ENCODE data around the gene TBCE. TPM values are rescaled to one million over a fixed set of nuclear protein-coding genes. Genes with fewer than 3 reads are reported as not detected.

The TBCE gene
- total RNA-seq (28.7 TPM), polyA plus RNA-seq (15.4 TPM)

GRCh38 chr1:235367000-235367908 lies at the start of gene TBCE:
Gene TBCE (plus strand): TSS chr1:235367427. CDS start chr1:235380050, 12,623 bp downstream.
- peak; percentile 94 for DNase-seq (ENCODE audit: extremely low spot score)
- WGBS, result under 1% methylated on average over 38 of the region's 38 CpGs
- peak within 1 kb of the TSS; percentile 78 for H3K4me3 ChIP-seq (ENCODE audit: low read depth, low read length)

GRCh38 chr1:235319255-235319654 lies 48.0 kb upstream of the TBCE start:
- Histone ChIP-seq H3K4me1 (ENCODE audit: insufficient read depth) (no peaks in the 10 kb centered on the region), H3K4me3 (ENCODE audit: low read depth, low read length) (no peak overlapping the region), H3K36me3 (ENCODE audit: insufficient read depth) (no peaks in the 10 kb centered on the region), H3K27ac (ENCODE audit: low read depth) (no peak overlapping the region)
- no peak for DNase-seq (ENCODE audit: extremely low spot score)
- WGBS, result over 99% methylated on average over 2 of the region's 2 CpGs

More at GRCh38 chr1:235367000-235367908, at the start of gene TBCE:
- Histone ChIP-seq H3K27ac (ENCODE audit: low read depth) (peak within 1 kb of the TSS; percentile 13), H3K36me3 (ENCODE audit: insufficient read depth) (no peaks in the 10 kb centered on the region), H3K4me1 (ENCODE audit: insufficient read depth) (no peaks in the 10 kb centered on the region)

GRCh38 chr1:235320521-235321179 lies 46.6 kb upstream of the TBCE start:
- no peak for DNase-seq (ENCODE audit: extremely low spot score)
- 85% methylated on average over 6 of the region's 6 CpGs for WGBS
- H3K4me1 ChIP-seq (ENCODE audit: insufficient read depth), result no peaks in the 10 kb centered on the region
- no peak overlapping the region for H3K27ac ChIP-seq (ENCODE audit: low read depth)
- no peak overlapping the region for H3K4me3 ChIP-seq (ENCODE audit: low read depth, low read length)
- no peaks in the 10 kb centered on the region for H3K36me3 ChIP-seq (ENCODE audit: insufficient read depth)

- Histone ChIP-seq H3K4me1 (ENCODE audit: insufficient read depth) (no peaks in the 10 kb centered on the region), H3K36me3 (ENCODE audit: insufficient read depth) (no peaks in the 10 kb centered on the region), H3K4me3 (ENCODE audit: low read depth, low read length) (no peak overlapping the region), H3K27ac (ENCODE audit: low read depth) (no peak overlapping the region)
- DNase-seq (ENCODE audit: extremely low spot score), result no peak
- WGBS, result 89% methylated on average over 5 of the region's 5 CpGs
These were observed 42.9 kb upstream of the TBCE start for GRCh38 chr1:235324296-235324695.

GRCh38 chr1:235325139-235325538 lies 42.1 kb upstream of the TBCE start:
- H3K4me3 ChIP-seq (ENCODE audit: low read depth, low read length), result no peak overlapping the region
- no peak for DNase-seq (ENCODE audit: extremely low spot score)
- 29% methylated on average over 3 of the region's 3 CpGs for WGBS
- H3K4me1 ChIP-seq (ENCODE audit: insufficient read depth), result no peaks in the 10 kb centered on the region
- no peak overlapping the region for H3K27ac ChIP-seq (ENCODE audit: low read depth)
- H3K36me3 ChIP-seq (ENCODE audit: insufficient read depth), result no peaks in the 10 kb centered on the region

- 35% methylated on average over 2 of the region's 2 CpGs for WGBS
- Histone ChIP-seq H3K36me3 (ENCODE audit: insufficient read depth) (no peaks in the 10 kb centered on the region), H3K4me3 (ENCODE audit: low read depth, low read length) (no peak overlapping the region), H3K4me1 (ENCODE audit: insufficient read depth) (no peaks in the 10 kb centered on the region), H3K27ac (ENCODE audit: low read depth) (no peak overlapping the region)
- DNase-seq (ENCODE audit: extremely low spot score), result no peak
These were observed 41.4 kb upstream of the TBCE start for GRCh38 chr1:235325854-235326253.

- Histone ChIP-seq H3K27ac (ENCODE audit: low read depth) (peak overlapping the region; percentile 99), H3K4me1 (ENCODE audit: insufficient read depth) (no peaks in the 10 kb centered on the region), H3K4me3 (ENCODE audit: low read depth, low read length) (peak overlapping the region; percentile 99), H3K36me3 (ENCODE audit: insufficient read depth) (peaks cover 2% of the 10 kb centered on the region)
- no peak for DNase-seq (ENCODE audit: extremely low spot score)
- WGBS, result under 1% methylated on average over 78 of the region's 78 CpGs
These were observed 40.3 kb upstream of the TBCE start for GRCh38 chr1:235326719-235327558.

GRCh38 chr1:235327559-235328270 lies 39.5 kb upstream of the TBCE start, which contains the start of gene ARID4B:
Gene ARID4B (minus strand): TSS chr1:235328179. CDS start chr1:235326919, 1,260 bp downstream.
- Histone ChIP-seq H3K4me3 (ENCODE audit: low read depth, low read length) (peak within 1 kb of the TSS; percentile 99), H3K36me3 (ENCODE audit: insufficient read depth) (peaks cover 2% of the 10 kb centered on the region), H3K4me1 (ENCODE audit: insufficient read depth) (no peaks in the 10 kb centered on the region), H3K27ac (ENCODE audit: low read depth) (peak within 1 kb of the TSS; percentile 99)
- no peak for DNase-seq (ENCODE audit: extremely low spot score)
- under 1% methylated on average over 58 of the region's 58 CpGs for WGBS

GRCh38 chr1:235328271-235329138 lies 38.7 kb upstream of the TBCE start, which contains the start of gene GGPS1:
Gene GGPS1 (plus strand): TSS chr1:235328570. CDS start chr1:235335265, 6,695 bp downstream.
- Histone ChIP-seq H3K4me3 (ENCODE audit: low read depth, low read length) (peak within 1 kb of the TSS; percentile 99), H3K4me1 (ENCODE audit: insufficient read depth) (no peaks in the 10 kb centered on the region), H3K36me3 (ENCODE audit: insufficient read depth) (peaks cover 2% of the 10 kb centered on the region), H3K27ac (ENCODE audit: low read depth) (peak within 1 kb of the TSS; percentile 99)
- DNase-seq (ENCODE audit: extremely low spot score), result peak; percentile 100
- under 1% methylated on average over 54 of the region's 54 CpGs for WGBS

- H3K4me1 ChIP-seq (ENCODE audit: insufficient read depth), result no peaks in the 10 kb centered on the region
- H3K27ac ChIP-seq (ENCODE audit: low read depth), result peak overlapping the region; percentile 72
- no peak for DNase-seq (ENCODE audit: extremely low spot score)
- 1% methylated on average over 24 of the region's 24 CpGs for WGBS
- H3K36me3 ChIP-seq (ENCODE audit: insufficient read depth), result peaks cover 2% of the 10 kb centered on the region
- peak overlapping the region; percentile 43 for H3K4me3 ChIP-seq (ENCODE audit: low read depth, low read length)
These were observed 37.9 kb upstream of the TBCE start for GRCh38 chr1:235329139-235329902.

- H3K36me3 ChIP-seq (ENCODE audit: insufficient read depth), result peaks cover 2% of the 10 kb centered on the region
- DNase-seq (ENCODE audit: extremely low spot score), result no peak
- no peaks in the 10 kb centered on the region for H3K4me1 ChIP-seq (ENCODE audit: insufficient read depth)
- H3K4me3 ChIP-seq (ENCODE audit: low read depth, low read length), result no peak overlapping the region
- H3K27ac ChIP-seq (ENCODE audit: low read depth), result no peak overlapping the region
- 67% methylated on average over 5 of the region's 5 CpGs for WGBS
These were observed 36.3 kb upstream of the TBCE start for GRCh38 chr1:235330918-235331285.

All from urinary bladder (tissue), 4 donors.